Stimulated activated CD8-positive, alpha-beta memory T cell treated with anti-CD3 and anti-CD28 coated beads, Interleukin-7, amount 100 ng/mL, for 24 hours (primary cell): ENCODE measurements around the gene LZTS3.
"Not testable (repeated sequence)": the region's sequence is repeated elsewhere in the genome, so short reads cannot be mapped to it uniquely, and the experiment has no call there.

Experiments
- DNase-seq: peaks from one replicate; pipeline ENCODE4 v3.0.0-alpha.2; 2020; ENCODE audit warnings: low read depth

Gene LZTS3

DNA sequence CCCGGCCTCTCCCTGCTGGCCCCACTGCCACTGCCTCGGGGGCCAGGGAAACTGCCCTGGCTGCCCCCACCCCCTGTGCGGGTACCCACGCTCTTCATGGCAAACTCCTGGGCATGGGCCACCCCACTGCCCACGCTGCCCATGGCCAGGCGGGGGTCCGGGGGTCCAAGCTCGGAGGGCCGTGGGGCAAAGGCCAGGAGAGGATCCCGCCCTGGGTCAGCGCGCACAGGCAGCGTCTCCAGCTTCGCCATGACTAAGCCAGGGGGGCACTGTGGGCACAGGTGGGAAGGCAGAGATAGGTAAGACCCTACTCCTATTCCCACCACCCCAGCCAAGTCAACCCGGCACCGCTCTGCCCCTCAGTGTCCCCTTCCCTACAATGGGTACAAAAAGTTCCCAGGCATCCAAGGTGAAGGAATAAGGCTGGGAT lies 6.4 kb downstream of the LZTS3 start:
- DNase-seq, result no peak

DNA sequence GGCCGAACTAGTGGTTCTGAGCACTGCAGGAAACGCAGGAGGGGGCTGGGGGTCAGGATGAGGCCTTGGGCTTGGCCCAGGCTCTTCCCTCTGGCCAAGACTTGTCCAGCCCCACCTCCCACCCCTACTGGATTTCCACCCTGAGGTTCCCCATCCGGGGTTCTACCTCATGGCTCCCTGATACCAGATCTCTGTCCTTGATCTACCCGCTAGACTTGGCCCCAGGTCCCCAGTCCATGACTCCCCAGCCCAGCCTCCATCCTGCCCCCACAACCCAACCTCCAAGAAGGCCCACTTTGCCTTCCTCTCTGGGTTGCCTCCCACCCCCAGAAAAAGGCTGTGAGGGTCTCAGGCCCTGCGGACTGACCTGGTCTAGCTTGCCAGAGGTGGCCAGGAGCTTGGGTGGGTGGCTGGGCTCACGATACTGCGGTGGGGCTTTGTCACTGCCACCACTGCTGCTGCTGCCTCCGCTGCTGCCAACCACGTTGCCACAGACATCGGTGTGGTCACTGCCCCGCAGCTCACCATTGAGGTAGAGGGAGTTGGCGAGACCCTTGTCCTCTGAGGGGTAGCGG lies 6.9 kb downstream of the LZTS3 start:
- DNase-seq, result no peak

GRCh38 chr20:3165473-3166337 lies 7.6 kb downstream of the LZTS3 start:
- DNase-seq, result no peak

DNA sequence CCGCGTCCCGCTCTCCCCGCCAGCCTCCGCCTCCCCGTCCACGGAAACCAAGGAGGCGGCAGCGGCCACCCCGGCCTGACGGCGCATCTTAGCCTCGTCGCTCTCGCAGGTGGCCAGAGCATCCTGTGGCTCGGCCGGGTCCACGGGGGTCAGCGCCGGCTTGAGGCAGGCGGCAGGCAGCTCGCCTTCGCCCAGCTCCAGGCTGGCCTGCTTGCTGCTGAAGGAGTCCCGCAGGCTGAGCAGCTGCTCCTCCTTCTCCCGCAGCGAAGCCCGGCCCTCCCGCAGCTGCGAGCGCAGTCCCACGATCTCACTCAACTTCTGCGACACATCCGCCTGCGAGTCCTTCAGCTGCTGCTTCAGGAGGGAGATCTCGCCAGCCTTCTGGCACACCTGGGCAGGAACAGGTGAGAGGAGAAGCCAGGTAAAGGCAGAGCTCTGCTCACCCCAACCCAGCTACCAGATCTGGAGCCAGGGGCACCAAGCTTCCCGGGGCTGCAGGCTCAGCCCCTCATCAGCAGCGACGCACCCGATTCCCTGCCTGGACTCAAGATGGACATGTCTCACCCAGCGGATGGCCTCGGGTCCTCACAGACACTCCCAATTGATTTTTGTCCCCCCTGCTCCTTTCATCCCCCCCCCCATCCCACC lies 8.5 kb downstream of the LZTS3 start:
- DNase-seq, result no peak

- DNase-seq, result no peak
Measured at GRCh38 chr20:3164043-3164762, 9.1 kb downstream of the LZTS3 start.

DNA sequence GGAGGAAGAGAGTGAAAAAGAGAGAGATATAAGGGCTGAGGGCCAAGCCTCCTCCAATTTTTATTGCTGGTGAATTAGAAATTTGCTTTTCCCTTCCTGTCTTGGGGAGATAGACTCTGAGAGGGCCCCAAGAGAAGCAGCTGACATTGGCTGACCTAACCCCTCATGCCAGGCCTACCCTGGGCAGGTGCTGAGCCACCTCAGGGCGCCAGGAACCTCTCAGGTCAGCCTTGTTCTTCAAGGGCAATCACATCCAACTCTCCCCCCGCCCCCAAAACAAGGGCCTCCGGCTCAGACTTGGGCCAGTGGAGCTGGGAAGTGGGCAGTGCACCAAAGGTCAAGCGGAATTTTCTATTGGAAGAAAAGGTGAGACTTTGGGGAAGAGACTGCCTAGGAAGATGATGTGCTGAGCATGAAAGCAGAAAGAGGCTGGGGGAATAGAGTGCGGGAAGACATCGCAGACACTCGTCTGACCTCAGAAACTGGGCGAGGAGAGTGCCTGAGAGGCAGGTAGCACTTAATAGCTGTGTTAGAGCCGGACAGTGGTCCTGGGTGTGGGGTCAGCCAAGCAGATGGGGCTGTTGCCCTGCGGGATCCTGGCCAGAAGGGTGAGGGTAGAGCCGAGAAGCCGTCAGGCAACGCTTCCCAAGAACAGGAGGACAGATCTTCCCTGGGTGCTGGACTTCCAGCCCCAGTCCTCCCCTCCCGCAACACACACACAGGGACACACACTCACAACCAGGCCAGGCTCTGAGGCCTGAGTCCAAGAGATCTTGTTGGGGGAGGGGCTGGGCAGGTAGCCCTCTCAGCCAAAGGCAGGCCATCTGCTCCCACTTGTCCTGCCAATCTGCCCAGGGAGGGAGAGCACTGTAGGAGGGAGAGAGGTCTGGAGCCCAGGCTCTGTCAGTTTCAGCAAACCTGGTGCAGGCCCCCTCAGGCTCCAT lies 10.0 kb downstream of the LZTS3 start:
- DNase-seq, result no peak

DNA sequence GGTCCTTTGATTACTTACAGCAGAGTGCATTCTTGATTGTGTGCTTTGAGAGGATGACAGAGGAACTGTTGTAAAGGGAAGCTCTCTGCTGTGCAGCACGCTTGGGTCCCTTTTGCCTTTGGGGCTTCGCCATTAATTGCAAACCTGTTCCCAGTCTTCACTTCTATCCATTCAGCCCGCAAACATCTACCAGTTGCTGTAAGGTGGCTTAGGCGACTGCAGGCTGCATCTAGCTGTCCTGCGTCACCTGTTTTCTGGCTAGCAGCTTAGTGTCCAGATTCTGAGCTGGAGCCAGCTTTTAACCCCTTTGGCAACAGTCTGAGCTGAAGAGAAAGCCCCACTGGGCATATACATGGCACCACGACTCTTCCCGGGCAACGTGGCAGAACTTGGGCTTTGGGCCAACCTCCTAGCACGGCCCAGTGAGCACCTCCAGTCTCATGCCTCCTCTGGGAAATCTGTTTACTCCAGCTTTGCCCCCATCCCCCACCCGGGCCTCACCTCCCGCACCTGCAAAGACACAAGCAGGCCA lies 11.2 kb downstream of the LZTS3 start:
- no peak for DNase-seq

DNA sequence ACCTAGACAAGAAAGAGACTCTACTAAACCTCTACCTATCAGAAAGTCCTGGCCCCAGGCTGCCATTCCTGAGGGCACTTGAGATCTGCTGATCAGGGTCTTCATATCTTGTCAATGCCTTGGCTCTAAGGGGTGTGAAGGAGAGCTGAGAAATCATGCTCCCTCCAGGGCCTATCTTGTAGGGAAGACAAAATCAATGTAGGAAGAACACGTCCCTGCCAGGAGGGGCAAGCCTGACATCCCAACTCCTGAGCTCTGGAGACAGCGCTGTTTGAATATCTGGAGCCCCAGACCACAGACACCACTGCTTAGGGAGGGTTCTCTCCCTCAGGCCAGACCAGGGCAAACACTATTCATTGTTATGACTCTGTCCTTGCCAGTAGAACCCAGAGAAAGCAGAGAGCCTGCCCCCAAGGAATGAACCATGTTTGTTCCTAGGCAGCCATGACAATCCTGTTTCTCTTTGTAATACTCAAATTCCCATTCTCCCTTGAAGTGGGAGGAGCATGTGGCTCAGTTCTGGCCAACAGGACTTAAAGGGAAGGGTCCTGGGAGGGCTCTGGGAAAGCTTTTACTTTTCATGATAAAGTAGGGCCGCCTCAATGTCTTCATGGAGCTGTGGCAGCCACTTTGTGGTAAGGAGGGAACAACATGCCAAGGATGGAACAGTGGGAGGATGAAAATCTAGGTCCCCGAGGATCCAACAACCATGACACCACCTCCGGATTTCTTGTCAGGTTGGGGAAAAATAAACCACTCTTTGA lies 11.9 kb downstream of the LZTS3 start:
- DNase-seq, result no peak

GRCh38 chr20:3160418-3160817 lies 12.9 kb downstream of the LZTS3 start:
- no peak for DNase-seq

DNA sequence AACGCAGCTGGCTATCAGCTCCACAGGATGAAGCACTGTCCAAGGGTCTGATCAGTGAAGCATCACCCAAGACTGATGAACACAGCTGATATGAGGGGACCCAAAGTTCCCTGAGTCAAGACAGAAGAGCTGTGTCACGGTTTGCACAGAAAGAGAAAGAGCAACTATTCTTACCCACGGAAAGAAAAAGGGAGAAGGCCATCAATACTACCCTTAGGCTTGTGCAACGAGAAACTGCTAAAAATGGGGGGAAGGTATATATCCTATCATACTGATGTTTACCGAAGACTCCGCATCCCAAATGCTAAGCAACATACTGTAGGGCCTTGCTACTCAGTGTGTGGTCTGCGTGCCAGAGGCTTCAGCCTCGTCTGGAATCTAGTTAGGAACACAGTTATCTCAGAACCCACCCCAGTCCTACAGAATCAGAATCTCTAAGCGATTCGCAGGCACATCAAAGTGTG lies 14.3 kb downstream of the LZTS3 start:
- no peak for DNase-seq

DNA sequence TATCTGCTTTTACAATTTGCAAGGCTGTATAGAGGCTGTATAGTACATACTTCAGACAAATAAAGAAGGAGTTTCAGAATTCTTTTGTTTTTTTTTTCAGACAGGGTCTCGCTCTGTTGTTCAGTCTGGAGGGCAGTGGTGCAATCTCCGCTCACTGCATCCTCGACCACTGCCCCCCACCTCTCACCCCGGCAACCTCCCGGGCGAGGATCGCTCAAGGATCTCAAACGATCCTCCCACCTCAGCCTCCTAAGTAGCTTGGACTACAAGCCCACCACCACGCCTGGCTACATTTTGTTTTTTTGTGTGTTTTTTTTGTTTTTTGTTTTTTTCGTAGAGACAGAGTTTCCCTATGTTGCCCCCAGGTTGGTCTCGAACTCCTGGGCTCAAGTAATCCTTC lies 15.5 kb downstream of the LZTS3 start:
- no peak for DNase-seq

GRCh38 chr20:3156811-3157619 lies 16.3 kb downstream of the LZTS3 start:
- no peak for DNase-seq

DNA sequence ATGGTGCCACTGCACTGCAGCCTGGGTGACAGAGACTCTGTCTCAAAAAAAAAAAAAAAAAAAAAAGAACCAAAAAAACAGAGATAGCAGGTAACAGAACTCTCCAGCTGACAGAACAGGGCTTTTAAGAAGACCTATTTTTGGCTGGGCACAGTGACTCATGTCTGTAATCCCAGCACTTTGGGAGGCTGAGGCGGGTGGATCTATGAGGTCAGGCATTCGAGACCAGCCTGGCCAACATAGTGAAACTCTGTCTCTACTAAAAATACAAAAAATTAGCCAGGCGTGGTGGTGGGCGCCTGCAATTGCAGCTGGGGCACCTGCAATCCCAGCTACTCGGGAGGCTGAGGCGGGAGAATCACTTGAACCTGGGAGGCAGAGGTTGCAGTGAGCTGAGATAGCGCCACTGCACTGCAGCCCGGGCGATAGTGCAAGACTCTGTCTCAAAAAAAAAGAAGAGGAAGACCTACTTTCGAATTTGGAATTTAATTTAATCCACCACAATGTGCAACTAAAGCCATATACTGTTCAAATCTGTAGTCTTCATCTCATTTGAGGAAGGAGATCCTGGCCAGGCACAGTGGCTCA lies 21.2 kb downstream of the LZTS3 start:
- not testable (repeated sequence) for DNase-seq

- DNase-seq, result no peak
Measured at GRCh38 chr20:3150908-3151307, 22.4 kb downstream of the LZTS3 start.

GRCh38 chr20:3146732-3147341 lies 26.5 kb downstream of the LZTS3 start:
- no peak for DNase-seq

GRCh38 chr20:3141757-3142156 lies 31.6 kb downstream of the LZTS3 start:
- DNase-seq, result no peak

DNA sequence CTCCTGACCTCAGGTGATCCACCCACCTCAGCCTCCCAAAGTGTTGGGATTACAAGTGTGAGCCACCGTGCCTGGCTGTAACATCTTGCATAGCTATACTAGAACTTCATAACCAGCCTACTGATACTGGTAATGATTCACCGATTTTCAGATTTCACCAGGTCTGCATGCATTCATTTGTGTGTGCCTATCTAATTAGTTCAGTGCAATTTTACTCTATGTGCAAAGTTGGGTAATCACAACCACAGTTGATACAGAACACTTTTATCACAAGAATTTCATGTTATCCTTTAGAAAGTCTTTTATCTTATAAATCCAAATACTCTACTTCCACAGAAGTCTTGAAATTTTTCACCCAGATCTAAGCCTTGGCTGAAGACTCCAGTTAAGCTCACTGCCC lies 35.9 kb downstream of the LZTS3 start:
- DNase-seq, result no peak

- no peak for DNase-seq
Measured at GRCh38 chr20:3135507-3136070, 37.8 kb downstream of the LZTS3 start.
